G401 (cell line): Measurements from ENCODE around the gene PSMG3. TPM values are rescaled to one million over a fixed set of nuclear protein-coding genes. Genes with fewer than 3 reads are reported as not detected.

Experiments used
- DNase-seq: peaks from one replicate; pipeline ENCODE4 v3.0.0-alpha.2; 2015; ENCODE audit warnings: low spot score
- in situ Hi-C: cut with HindIII; loops from 2 replicates; pipeline ENCODE4 v1.10.0; 2016; ENCODE audit warnings: low sequenced_read_pairs, mixed read lengths
- total RNA-seq: library from RNA; depleted of rRNA; stranded (reverse); fragments of >200 nt; shearing (Covaris generic); gene quantifications from 2 replicates; pipeline ENCODE4 v1.2.3, GENCODE V29; 2014; rRNA removed

The PSMG3 gene
- total RNA-seq = 97.4 and 104 TPM in 2 replicates

GRCh38 chr7:1569833-1570632, at the start of gene PSMG3:
Gene PSMG3 (minus strand): TSS chr7:1570032. CDS start chr7:1569339, 693 bp downstream.
- in situ Hi-C loops = no loop called here
- DNase-seq = peak; percentile 89

GRCh38 chr7:1618475-1618874, 48.6 kb upstream of the PSMG3 start:
- DNase-seq = no peak
- in situ Hi-C loops = no loop called here

- DNase-seq = no peak
- in situ Hi-C loops = no loop called here
Observed at GRCh38 chr7:1617957-1618356, 48.1 kb upstream of the PSMG3 start.

- in situ Hi-C loops = no loop called here
- no peak for DNase-seq
Observed at GRCh38 chr7:1616741-1617140, 46.9 kb upstream of the PSMG3 start.

- peak; percentile 78 for DNase-seq
- in situ Hi-C loops = no loop called here
Observed at GRCh38 chr7:1611708-1612241, 41.9 kb upstream of the PSMG3 start.

- no peak for DNase-seq
Observed at GRCh38 chr7:1610678-1611302, 41.0 kb upstream of the PSMG3 start.

GRCh38 chr7:1610013-1610677, 40.3 kb upstream of the PSMG3 start:
- DNase-seq = no peak
- in situ Hi-C loops = no loop called here

More at GRCh38 chr7:1610678-1611302, 41.0 kb upstream of the PSMG3 start:
- in situ Hi-C loops = no loop called here

GRCh38 chr7:1609023-1609422, 39.2 kb upstream of the PSMG3 start:
- in situ Hi-C loops = no loop called here
- DNase-seq = no peak

- DNase-seq = no peak
- in situ Hi-C loops = no loop called here
Observed at GRCh38 chr7:1608318-1608717, 38.5 kb upstream of the PSMG3 start.

- in situ Hi-C loops = no loop called here
- no peak for DNase-seq
Observed at GRCh38 chr7:1607696-1608095, 37.9 kb upstream of the PSMG3 start.

- no peak for DNase-seq
- in situ Hi-C loops = no loop called here
Observed at GRCh38 chr7:1607001-1607400, 37.2 kb upstream of the PSMG3 start.

- in situ Hi-C loops = no loop called here
- no peak for DNase-seq
Observed at GRCh38 chr7:1604383-1604782, 34.6 kb upstream of the PSMG3 start.

GRCh38 chr7:1603346-1604225, 33.8 kb upstream of the PSMG3 start:
- no peak for DNase-seq
- in situ Hi-C loops = no loop called here

- in situ Hi-C loops = no loop called here
- DNase-seq = no peak
Observed at GRCh38 chr7:1602386-1602785, 32.6 kb upstream of the PSMG3 start.

GRCh38 chr7:1601956-1602355, 32.1 kb upstream of the PSMG3 start:
- DNase-seq = no peak
- in situ Hi-C loops = no loop called here

- DNase-seq = no peak
- in situ Hi-C loops = no loop called here
Observed at GRCh38 chr7:1599640-1600395, 30.0 kb upstream of the PSMG3 start.

GRCh38 chr7:1598961-1599639, 29.3 kb upstream of the PSMG3 start:
- no peak for DNase-seq
- in situ Hi-C loops = no loop called here

- in situ Hi-C loops = no loop called here
- no peak for DNase-seq
Observed at GRCh38 chr7:1598286-1598685, 28.5 kb upstream of the PSMG3 start.
